Measurements from ENCODE around the gene PDE1A. TPM values are rescaled to one million over a fixed set of nuclear protein-coding genes. Genes with fewer than 3 reads are reported as not detected.

PDE1A gene
- total RNA-seq, 1 experiment from 2014 or later: 3.1 TPM

GRCh38 chr2:182456784-182457183, 29.9 kb upstream of the PDE1A start:
- Histone ChIP-seq H3K27me3 (replicated peaks; ENCODE audit: insufficient read depth, low read depth, low read length, poor library complexity) (no peaks in the 10 kb centered on the region), H3K9me3 (ENCODE audit: low read depth, low read length, poor library complexity, severe bottlenecking) (no peaks in the 10 kb centered on the region), H3K4me3 (ENCODE audit: low read depth, low read length, poor library complexity, severe bottlenecking) (no peak overlapping the region), H3K36me3 (ENCODE audit: insufficient read depth, low read length, poor library complexity, severe bottlenecking) (no peaks in the 10 kb centered on the region), H3K27ac (ENCODE audit: low read depth, low read length, poor library complexity, severe bottlenecking) (no peak overlapping the region), H3K4me1 (ENCODE audit: insufficient read depth, low read length, poor library complexity, severe bottlenecking) (no peaks in the 10 kb centered on the region)
- BruUV-seq (replicated peaks): no TSS peak
- intact Hi-C loops (cut with micrococcal nuclease; ENCODE audit: unreplicated experiment): no loop called here
- no peak for DNase-seq (ENCODE audit: low spot score)
- CTCF ChIA-PET: no interaction called here
- TF ChIP-seq CTCF (conservative IDR thresholded peaks at IDR 0.05; ENCODE audit: low read depth, low read length) (no peak), EZH2 (IDR thresholded peaks at IDR 0.05; ENCODE audit: borderline replicate concordance, low read depth, low read length, poor library complexity, severe bottlenecking) (no peak)
- POLR2A ChIA-PET (ENCODE audit: low non-redundant PET): no interaction called here

GRCh38 chr2:182452456-182452990, 25.7 kb upstream of the PDE1A start:
- no peak for TF ChIP-seq CTCF (conservative IDR thresholded peaks at IDR 0.05; ENCODE audit: low read depth, low read length)
- no peak for TF ChIP-seq EZH2 (IDR thresholded peaks at IDR 0.05; ENCODE audit: borderline replicate concordance, low read depth, low read length, poor library complexity, severe bottlenecking)
- Histone ChIP-seq H3K36me3 (ENCODE audit: insufficient read depth, low read length, poor library complexity, severe bottlenecking) (no peaks in the 10 kb centered on the region), H3K4me3 (ENCODE audit: low read depth, low read length, poor library complexity, severe bottlenecking) (no peak overlapping the region), H3K27me3 (replicated peaks; ENCODE audit: insufficient read depth, low read depth, low read length, poor library complexity) (no peaks in the 10 kb centered on the region), H3K4me1 (ENCODE audit: insufficient read depth, low read length, poor library complexity, severe bottlenecking) (no peaks in the 10 kb centered on the region), H3K9me3 (ENCODE audit: low read depth, low read length, poor library complexity, severe bottlenecking) (no peaks in the 10 kb centered on the region), H3K27ac (ENCODE audit: low read depth, low read length, poor library complexity, severe bottlenecking) (no peak overlapping the region)
- POLR2A ChIA-PET (ENCODE audit: low non-redundant PET): interaction anchor here (0.6 kb wide), 1 partner anchor 362 kb away, joined by 3 read pairs; no protein-coding TSS in a partner anchor
- intact Hi-C loops (cut with micrococcal nuclease; ENCODE audit: unreplicated experiment): no loop called here
- no peak for DNase-seq (ENCODE audit: low spot score)
- BruUV-seq (replicated peaks): no TSS peak
- CTCF ChIA-PET: no interaction called here

GRCh38 chr2:182448371-182448770, 21.5 kb upstream of the PDE1A start:
- H3K4me3 ChIP-seq (ENCODE audit: low read depth, low read length, poor library complexity, severe bottlenecking): no peak overlapping the region
- no peak overlapping the region for H3K27ac ChIP-seq (ENCODE audit: low read depth, low read length, poor library complexity, severe bottlenecking)
- H3K9me3 ChIP-seq (ENCODE audit: low read depth, low read length, poor library complexity, severe bottlenecking): no peaks in the 10 kb centered on the region
- DNase-seq (ENCODE audit: low spot score): no peak
- CTCF ChIA-PET: no interaction called here
- POLR2A ChIA-PET (ENCODE audit: low non-redundant PET): no interaction called here
- intact Hi-C loops (cut with micrococcal nuclease; ENCODE audit: unreplicated experiment): no loop called here
- H3K27me3 ChIP-seq (replicated peaks; ENCODE audit: insufficient read depth, low read depth, low read length, poor library complexity): no peaks in the 10 kb centered on the region
- no TSS peak for BruUV-seq (replicated peaks)
- no peaks in the 10 kb centered on the region for H3K4me1 ChIP-seq (ENCODE audit: insufficient read depth, low read length, poor library complexity, severe bottlenecking)
- no peaks in the 10 kb centered on the region for H3K36me3 ChIP-seq (ENCODE audit: insufficient read depth, low read length, poor library complexity, severe bottlenecking)
- TF ChIP-seq CTCF (conservative IDR thresholded peaks at IDR 0.05; ENCODE audit: low read depth, low read length): no peak
